NCI-H774 (cell line): ENCODE data around the gene P3H3.
A peak's percentile ranks its signal among the peaks of the same experiment; 100 is the strongest.

Source experiments
- DNase-seq: peaks from one replicate; lab custom pipeline; 2025; lab: John Stamatoyannopoulos, UW

The P3H3 gene

GRCh38 chr12:6827982-6828780, at the start of gene P3H3:
Gene P3H3, plus strand, starts transcription at chr12:6828407. Its CDS starts 34 bp downstream, at chr12:6828441.
- no peak for DNase-seq

GRCh38 chr12:6778574-6779550, 49.3 kb upstream of the P3H3 start:
- peak; percentile 93 for DNase-seq

- DNase-seq, result no peak
These were observed 48.3 kb upstream of the P3H3 start for GRCh38 chr12:6779708-6780432.

GRCh38 chr12:6780573-6780972, 47.6 kb upstream of the P3H3 start:
- DNase-seq, result no peak

- no peak for DNase-seq
These were observed 46.1 kb upstream of the P3H3 start for GRCh38 chr12:6782119-6782518.

GRCh38 chr12:6782850-6783566, 45.2 kb upstream of the P3H3 start:
- DNase-seq, result no peak

GRCh38 chr12:6783828-6784227, 44.4 kb upstream of the P3H3 start:
- no peak for DNase-seq

- DNase-seq, result no peak
These were observed 43.9 kb upstream of the P3H3 start for GRCh38 chr12:6784296-6784695.

- no peak for DNase-seq
These were observed 43.4 kb upstream of the P3H3 start for GRCh38 chr12:6784761-6785160.

- DNase-seq, result no peak
These were observed 41.7 kb upstream of the P3H3 start for GRCh38 chr12:6786416-6787094.

GRCh38 chr12:6787309-6787708, 40.9 kb upstream of the P3H3 start:
- DNase-seq, result no peak

- DNase-seq, result no peak
These were observed 39.0 kb upstream of the P3H3 start, which contains the start of gene CD4 for GRCh38 chr12:6788972-6789924. Gene CD4, plus strand, starts transcription at chr12:6789528. Its CDS starts 10,611 bp downstream, at chr12:6800139.

- no peak for DNase-seq
These were observed 37.6 kb upstream of the P3H3 start for GRCh38 chr12:6790496-6791150.

GRCh38 chr12:6791931-6792520, 36.2 kb upstream of the P3H3 start:
- DNase-seq, result no peak

- DNase-seq, result no peak
These were observed 35.5 kb upstream of the P3H3 start for GRCh38 chr12:6792522-6793201.

- DNase-seq, result no peak
These were observed 33.1 kb upstream of the P3H3 start for GRCh38 chr12:6795088-6795487.

- DNase-seq, result no peak
These were observed 31.6 kb upstream of the P3H3 start for GRCh38 chr12:6796576-6796975.

- DNase-seq, result no peak
These were observed 29.1 kb upstream of the P3H3 start for GRCh38 chr12:6799147-6799546.
